GM12878 (cell line): Measurements from ENCODE around the gene SEMA7A. TPM values are rescaled to one million over a fixed set of nuclear protein-coding genes. Genes with fewer than 3 reads are reported as not detected.

Experiments used
- ATAC-seq: fragments of 200-7000 bp; cut with Tn5 transposase; 3 replicates; pipeline ENCODE4 v1.9.1; 2020; ENCODE audit warnings: mild to moderate bottlenecking, moderate library complexity
- BruUV-seq: library from RNA; stranded (reverse); fragments of 400-500 nt; replicated peaks from 2 replicates; lab custom pipeline; 2021; lab: Mats Ljungman, UMichigan
- CTCF ChIA-PET: fragments of 300-600 bp; sonication (Branson Sonifier 250); formaldehyde crosslinking; extraction: SDS; loops from one replicate; lab custom pipeline; 2021; ENCODE audit warnings: inconsistent platforms; lab: Yijun Ruan, JAX
- POLR2A ChIA-PET: fragments of 350-600 bp; formaldehyde crosslinking; extraction: SDS; loops from one replicate; lab custom pipeline; 2021; ENCODE audit warnings: inconsistent platforms; lab: Charles Lee
- RAD21 ChIA-PET: fragments of 300-600 bp; sonication (Branson Sonifier 250); formaldehyde crosslinking; loops from one replicate; lab custom pipeline; 2023; ENCODE audit warnings: antibody characterized with exemption; ENCODE audit not compliant: unreplicated experiment; lab: Charles Lee
- SMC1A ChIA-PET: fragments of 300-600 bp; sonication (Branson Sonifier 250); formaldehyde crosslinking; loops from one replicate; lab custom pipeline; 2023; ENCODE audit not compliant: unreplicated experiment, uncharacterized antibody; lab: Charles Lee
- DNase-seq: peaks from one replicate; pipeline ENCODE4 v3.0.0-alpha.2; 2011; ENCODE audit warnings: low read depth, low spot score
- FAIRE-seq: peaks from 3 replicates; lab custom pipeline; 2011; peaks lifted over from hg19 to GRCh38; lab: Jason Lieb, UNC
- H2AFZ ChIP-seq: 2 replicates; pipeline ENCODE4 v1.6.0; 2011; ENCODE audit warnings: low read depth, low read length, control low read depth; ENCODE audit not compliant: control insufficient read depth
- H3K27ac ChIP-seq: 2 replicates; pipeline ENCODE4 v1.5.1; 2011; ENCODE audit warnings: control low read depth; ENCODE audit not compliant: control insufficient read depth, insufficient read depth
- H3K27me3 ChIP-seq, 2 experiments: replicated peaks in 1 of 2; 2 replicates each; pipeline versions ENCODE4 v1.6.0 to v1.6.1; 2011; ENCODE audit warnings: low read length in 1 of 2; ENCODE audit not compliant: control insufficient read depth in 2 of 2, insufficient read depth in 2 of 2
- H3K36me3 ChIP-seq, 2 experiments: 2 replicates each; pipeline ENCODE4 v1.5.1; 2011; ENCODE audit warnings: low read length in 1 of 2; ENCODE audit not compliant: control insufficient read depth in 2 of 2, insufficient read depth in 2 of 2
- H3K4me1 ChIP-seq: 2 replicates; pipeline ENCODE4 v1.6.1; 2011; ENCODE audit warnings: mild to moderate bottlenecking, low read length, moderate library complexity, mixed read lengths; ENCODE audit not compliant: control insufficient read depth, insufficient read depth
- H3K4me2 ChIP-seq: 2 replicates; pipeline ENCODE4 v1.6.0; 2011; ENCODE audit warnings: control low read depth; ENCODE audit not compliant: control insufficient read depth, insufficient read depth
- H3K4me3 ChIP-seq: fragments of 200-600 bp; sonication (generic); 2 replicates; pipeline ENCODE4 v1.5.1; 2016
- H3K79me2 ChIP-seq: 2 replicates; pipeline ENCODE4 v1.6.0; 2011; ENCODE audit warnings: low read length; ENCODE audit not compliant: control insufficient read depth, insufficient read depth
- H3K9ac ChIP-seq: 2 replicates; pipeline ENCODE4 v1.8.0; 2011; ENCODE audit warnings: low read length, control low read depth, mixed read lengths; ENCODE audit not compliant: control insufficient read depth, insufficient read depth
- H3K9me3 ChIP-seq: replicated peaks from 3 replicates; pipeline ENCODE4 v1.5.1; 2011; ENCODE audit warnings: mild to moderate bottlenecking, low read length; ENCODE audit not compliant: control insufficient read depth, insufficient read depth
- H4K20me1 ChIP-seq: 2 replicates; pipeline ENCODE4 v1.6.0; 2011; ENCODE audit not compliant: control insufficient read depth, insufficient read depth
- E4F1 ChIP-seq: fragments of 450-650 bp; IDR thresholded peaks from 2 replicates; pipeline ENCODE4 v1.6.1; 2018; ENCODE audit warnings: borderline replicate concordance, mild to moderate bottlenecking; ENCODE audit not compliant: partially characterized antibody
- IKZF1 ChIP-seq: fragments of 450-650 bp; conservative IDR thresholded peaks from 2 replicates; pipeline ENCODE4 v1.6.1; 2017; ENCODE audit warnings: antibody characterized with exemption, mild to moderate bottlenecking
- IKZF2 ChIP-seq, 2 experiments: fragments of 450-650 bp; IDR thresholded peaks; 2 replicates each; pipeline ENCODE4 v1.6.1; 2017; ENCODE audit warnings: mild to moderate bottlenecking in 2 of 2, moderate library complexity in 2 of 2
- KDM1A ChIP-seq: fragments of 200-600 bp; sonication (generic); IDR thresholded peaks from 2 replicates; pipeline ENCODE4 v1.6.1; 2016; ENCODE audit warnings: borderline replicate concordance
- MAX ChIP-seq: IDR thresholded peaks from 2 replicates; pipeline ENCODE4 v1.6.1; 2012; ENCODE audit warnings: low read depth, low read length, improper control_type of control experiment
- PAX8 ChIP-seq: fragments of 450-650 bp; IDR thresholded peaks from 2 replicates; pipeline ENCODE4 v1.6.1; 2017; ENCODE audit warnings: mild to moderate bottlenecking, moderate library complexity
- POLR2AphosphoS5 ChIP-seq: IDR thresholded peaks from 2 replicates; pipeline ENCODE4 v1.6.1; 2011; ENCODE audit warnings: mild to moderate bottlenecking, low read length, inconsistent platforms
- RELB ChIP-seq: fragments of 450-650 bp; IDR thresholded peaks from 2 replicates; pipeline ENCODE4 v1.6.1; 2017; ENCODE audit warnings: low read depth, mild to moderate bottlenecking, moderate library complexity
- ZNF384 ChIP-seq: IDR thresholded peaks from 2 replicates; pipeline ENCODE4 v1.6.1; 2012; ENCODE audit warnings: low read depth, mild to moderate bottlenecking, low read length, improper control_type of control experiment, borderline replicate concordance
- ZNF687 ChIP-seq: fragments of 450-650 bp; IDR thresholded peaks from 2 replicates; pipeline ENCODE4 v1.6.1; 2017; ENCODE audit warnings: mild to moderate bottlenecking, moderate library complexity
- WGBS: methylation state at CpG from one replicate; pipeline ENCODE4 v1.1.6; 2016; ENCODE audit warnings: low lambda C conversion rate; ENCODE audit not compliant: insufficient replicate concordance, insufficient coverage; ENCODE audit errors: missing lambda C conversion rate; 5-methylcytosine and 5-hydroxymethylcytosine counted together
- in situ Hi-C: fragments of 300-500 bp; cut with MboI; formaldehyde crosslinking; loops from 9 replicates; pipeline ENCODE4 v1.14.3; 2018; ENCODE audit warnings: mixed read lengths
- intact Hi-C: fragments of 100-400 bp; cut with micrococcal nuclease; formaldehyde crosslinking; loops from one replicate; pipeline ENCODE4 v1.14.2; 2022; ENCODE audit not compliant: unreplicated experiment
- polyA plus RNA-seq, 11 experiments: library from polyadenylated mRNA; depleted of rRNA in 4 of 11; unstranded in 6 of 11; stranded (reverse) in 5 of 11; fragments of >200 nt; fragmentation: Nextera tagmentation in 4 of 11; fragmentation: Illumina TruSeq in 1 of 11; extraction: Ambion mirVana in 4 of 11; extraction: Trizol in 1 of 11; gene quantifications; 1 replicate in 1 of 11; 2 replicates in 10 of 11; pipeline versions ENCODE4 v1.2.1 to v1.2.3, GENCODE V29; 2011 to 2016; ENCODE audit warnings: inconsistent platforms in 2 of 11, missing spikeins in 2 of 11, low read depth in 1 of 11
- total RNA-seq, 4 experiments: library from RNA; depleted of rRNA in 3 of 4; stranded (reverse); fragments of >200 nt in 3 of 4; fragmentation: Illumina TruSeq in 1 of 4; extraction: Trizol in 1 of 4; gene quantifications; 2 replicates each; pipeline versions ENCODE4 v1.2.1 to v1.2.3, GENCODE V29; 2013 to 2021

Gene SEMA7A
- total and polyA plus RNA-seq, 10 of the 15 experiments (the other 5 are each of a cell fraction or from before 2014, with no cell fraction given), result 0.08 to 112 (median 53.5) TPM

GRCh38 chr15:74422652-74423430 lies 10.9 kb downstream of the SEMA7A start:
- DNase-seq (no peak), FAIRE-seq (no peak), ATAC-seq (peak; percentile 44)
- H3K4me2 ChIP-seq, result peak overlapping the region; percentile 97
- ChIA-PET CTCF (interaction anchor here (0.9 to 16.9 kb wide), 3 partner anchors 9 to 37 kb away, joined by 3 to 187 read pairs (median 3); no protein-coding TSS in a partner anchor), POLR2A (interaction anchor here (0.7 to 16.6 kb wide), 7 partner anchors 8 to 38 kb away, joined by 3 to 325 read pairs (median 4); partner anchors contain the start of gene SEMA7A), RAD21 (interaction anchor here (0.8 to 24.4 kb wide), 4 partner anchors 6 to 47 kb away, joined by 3 to 496 read pairs (median 125); no protein-coding TSS in a partner anchor), SMC1A (interaction anchor here (1.6 to 9.3 kb wide), 2 partner anchors 9 to 20 kb away, joined by 6 to 82 read pairs; no protein-coding TSS in a partner anchor)
- H3K4me1 ChIP-seq, result peaks cover 79% of the 10 kb centered on the region
- no peak overlapping the region for H2AFZ ChIP-seq
- H3K27me3 ChIP-seq, result no peaks in the 10 kb centered on the region
- peaks cover 47% of the 10 kb centered on the region for H4K20me1 ChIP-seq
- H3K9me3 ChIP-seq, result no peaks in the 10 kb centered on the region
- intact Hi-C loops, result no loop called here
- peak overlapping the region; percentile 59 for H3K9ac ChIP-seq
- WGBS, result 15% methylated on average over 14 of the region's 14 CpGs
- in situ Hi-C loops, result no loop called here
- peak overlapping the region; percentile 49 for H3K27ac ChIP-seq
- H3K36me3 ChIP-seq, result peaks cover 34% of the 10 kb centered on the region in 2 experiments; a peak in 3 of 4 replicates
- no TSS peak for BruUV-seq
- H3K79me2 ChIP-seq, result peaks cover 100% of the 10 kb centered on the region
- H3K4me3 ChIP-seq, result peak overlapping the region; percentile 98
- TF ChIP-seq MAX (no peak), IKZF1 (peak; percentile 26; the same call in 1 of the 2 replicates), ZNF687 (0 out of 2 replicates have a peak, but pooled peaks have one; percentile 38), ZNF384 (no peak), E4F1 (no peak), POLR2AphosphoS5 (0 out of 2 replicates have a peak, but pooled peaks have one; percentile 18), PAX8 (no peak), RELB (no peak), KDM1A (no peak), IKZF2 (IDR thresholded peaks at IDR 0.05) (no peak)
